Mononuclear cell (primary cell): ENCODE data around the gene PXDN. TPM values are rescaled to one million over a fixed set of nuclear protein-coding genes. Genes with fewer than 3 reads are reported as not detected.
"Not testable (repeated sequence)": the region's sequence is repeated elsewhere in the genome, so short reads cannot be mapped to it uniquely, and the experiment has no call there.

Experiments
- H3K27me3 ChIP-seq: 2 replicates; pipeline ENCODE4 v1.6.0; 2011; ENCODE audit warnings: low read length, control low read depth; ENCODE audit not compliant: insufficient read depth
- H3K4me1 ChIP-seq: 2 replicates; pipeline ENCODE4 v1.5.1; 2011; ENCODE audit warnings: mild to moderate bottlenecking, low read length, control low read depth; ENCODE audit not compliant: insufficient read depth
- H3K4me3 ChIP-seq: 2 replicates; pipeline ENCODE4 v1.5.1; 2011; ENCODE audit warnings: mild to moderate bottlenecking, low read length, moderate library complexity
- H3K9me3 ChIP-seq: 2 replicates; pipeline ENCODE4 v1.5.1; 2011; ENCODE audit warnings: low read depth, mild to moderate bottlenecking, control low read depth, low read length
- total RNA-seq: library from RNA; depleted of rRNA; stranded (reverse); fragments of >200 nt; gene quantifications from one replicate; pipeline ENCODE4 v1.2.3, GENCODE V29; 2012

PXDN gene
- total RNA-seq, 1 donor: 0.94 TPM

GRCh38 chr2:1634681-1635341 lies 109.5 kb downstream of the PXDN start:
- H3K9me3 ChIP-seq: no peaks in the 10 kb centered on the region
- no peak overlapping the region for H3K4me3 ChIP-seq
- H3K4me1 ChIP-seq: no peaks in the 10 kb centered on the region
- H3K27me3 ChIP-seq: no peaks in the 10 kb centered on the region

GRCh38 chr2:1633936-1634587 lies 110.3 kb downstream of the PXDN start:
- Histone ChIP-seq H3K9me3 (no peaks in the 10 kb centered on the region), H3K27me3 (no peaks in the 10 kb centered on the region), H3K4me1 (no peaks in the 10 kb centered on the region), H3K4me3 (no peak overlapping the region)

GRCh38 chr2:1633092-1633671 lies 111.1 kb downstream of the PXDN start:
- Histone ChIP-seq H3K9me3 (no peaks in the 10 kb centered on the region), H3K4me3 (no peak overlapping the region), H3K27me3 (no peaks in the 10 kb centered on the region), H3K4me1 (no peaks in the 10 kb centered on the region)

GRCh38 chr2:1632510-1632909 lies 111.8 kb downstream of the PXDN start:
- Histone ChIP-seq H3K4me1 (no peaks in the 10 kb centered on the region), H3K27me3 (no peaks in the 10 kb centered on the region), H3K9me3 (no peaks in the 10 kb centered on the region), H3K4me3 (no peak overlapping the region)

- H3K4me1 ChIP-seq: no peaks in the 10 kb centered on the region
- no peaks in the 10 kb centered on the region for H3K9me3 ChIP-seq
- H3K27me3 ChIP-seq: no peaks in the 10 kb centered on the region
- H3K4me3 ChIP-seq: no peak overlapping the region
Measured at GRCh38 chr2:1632002-1632348, 112.3 kb downstream of the PXDN start.

- Histone ChIP-seq H3K9me3 (no peaks in the 10 kb centered on the region), H3K4me1 (no peaks in the 10 kb centered on the region), H3K27me3 (no peaks in the 10 kb centered on the region), H3K4me3 (no peak overlapping the region)
Measured at GRCh38 chr2:1631292-1632001, 112.9 kb downstream of the PXDN start.

GRCh38 chr2:1628893-1629292 lies 115.4 kb downstream of the PXDN start:
- Histone ChIP-seq H3K4me1 (no peaks in the 10 kb centered on the region), H3K27me3 (no peaks in the 10 kb centered on the region), H3K9me3 (no peaks in the 10 kb centered on the region), H3K4me3 (no peak overlapping the region)

- Histone ChIP-seq H3K27me3 (no peaks in the 10 kb centered on the region), H3K4me3 (no peak overlapping the region), H3K9me3 (no peaks in the 10 kb centered on the region), H3K4me1 (no peaks in the 10 kb centered on the region)
Measured at GRCh38 chr2:1627628-1628381, 116.5 kb downstream of the PXDN start.

- Histone ChIP-seq H3K27me3 (no peaks in the 10 kb centered on the region), H3K4me1 (no peaks in the 10 kb centered on the region), H3K4me3 (no peak overlapping the region), H3K9me3 (no peaks in the 10 kb centered on the region)
Measured at GRCh38 chr2:1626271-1626681, 118.0 kb downstream of the PXDN start.

GRCh38 chr2:1625281-1626001 lies 118.9 kb downstream of the PXDN start:
- H3K27me3 ChIP-seq: no peaks in the 10 kb centered on the region
- H3K4me3 ChIP-seq: no peak overlapping the region
- no peaks in the 10 kb centered on the region for H3K4me1 ChIP-seq
- H3K9me3 ChIP-seq: no peaks in the 10 kb centered on the region

GRCh38 chr2:1623906-1624445 lies 120.3 kb downstream of the PXDN start:
- H3K4me1 ChIP-seq: no peaks in the 10 kb centered on the region
- no peaks in the 10 kb centered on the region for H3K9me3 ChIP-seq
- no peak overlapping the region for H3K4me3 ChIP-seq
- H3K27me3 ChIP-seq: no peaks in the 10 kb centered on the region

- no peaks in the 10 kb centered on the region for H3K9me3 ChIP-seq
- no peaks in the 10 kb centered on the region for H3K27me3 ChIP-seq
- H3K4me1 ChIP-seq: no peaks in the 10 kb centered on the region
Measured at GRCh38 chr2:1622521-1623200, 121.7 kb downstream of the PXDN start.

GRCh38 chr2:1621976-1622375 lies 122.3 kb downstream of the PXDN start:
- not testable (repeated sequence) for H3K4me3 ChIP-seq, H3K4me1 ChIP-seq, H3K27me3 ChIP-seq, H3K9me3 ChIP-seq

More at GRCh38 chr2:1622521-1623200, 121.7 kb downstream of the PXDN start:
- no peak overlapping the region for H3K4me3 ChIP-seq

GRCh38 chr2:1621501-1621900 lies 122.8 kb downstream of the PXDN start:
- Histone ChIP-seq H3K4me3 (no peak overlapping the region), H3K27me3 (no peaks in the 10 kb centered on the region), H3K4me1 (no peaks in the 10 kb centered on the region), H3K9me3 (no peaks in the 10 kb centered on the region)
